Kidney epithelial cell (primary cell): ENCODE results near the gene SNX5. TPM values are rescaled to one million over a fixed set of nuclear protein-coding genes. Genes with fewer than 3 reads are reported as not detected.

Experiments
- DNase-seq: peaks from one replicate; pipeline ENCODE4 v3.0.0-alpha.2; 2010; ENCODE audit warnings: low read depth
- H3K27me3 ChIP-seq: 2 replicates; pipeline ENCODE4 v1.6.0; 2011; ENCODE audit warnings: low read length; ENCODE audit not compliant: control insufficient read depth, insufficient read depth
- H3K36me3 ChIP-seq: 2 replicates; pipeline ENCODE4 v1.5.1; 2011; ENCODE audit warnings: low read length; ENCODE audit not compliant: control insufficient read depth, insufficient read depth
- H3K4me3 ChIP-seq: 2 replicates; pipeline ENCODE4 v1.5.1; 2011; ENCODE audit warnings: low read depth, mild to moderate bottlenecking, control low read depth, low read length
- total RNA-seq: library from RNA; depleted of rRNA; stranded (reverse); fragments of >200 nt; gene quantifications from 2 replicates; pipeline ENCODE4 v1.2.3, GENCODE V29; 2015
- TF ChIP-seq, protein P1 (sequence below): IDR thresholded peaks from 2 replicates; pipeline ENCODE4 v1.5.1; 2011; ENCODE audit warnings: mild to moderate bottlenecking, moderate library complexity, low read length, control low read depth, inconsistent platforms; ENCODE audit not compliant: insufficient read depth, poor library complexity, severe bottlenecking

SNX5 gene
- total RNA-seq, 1 donor from 2014 or later: 80.8 TPM

DNA sequence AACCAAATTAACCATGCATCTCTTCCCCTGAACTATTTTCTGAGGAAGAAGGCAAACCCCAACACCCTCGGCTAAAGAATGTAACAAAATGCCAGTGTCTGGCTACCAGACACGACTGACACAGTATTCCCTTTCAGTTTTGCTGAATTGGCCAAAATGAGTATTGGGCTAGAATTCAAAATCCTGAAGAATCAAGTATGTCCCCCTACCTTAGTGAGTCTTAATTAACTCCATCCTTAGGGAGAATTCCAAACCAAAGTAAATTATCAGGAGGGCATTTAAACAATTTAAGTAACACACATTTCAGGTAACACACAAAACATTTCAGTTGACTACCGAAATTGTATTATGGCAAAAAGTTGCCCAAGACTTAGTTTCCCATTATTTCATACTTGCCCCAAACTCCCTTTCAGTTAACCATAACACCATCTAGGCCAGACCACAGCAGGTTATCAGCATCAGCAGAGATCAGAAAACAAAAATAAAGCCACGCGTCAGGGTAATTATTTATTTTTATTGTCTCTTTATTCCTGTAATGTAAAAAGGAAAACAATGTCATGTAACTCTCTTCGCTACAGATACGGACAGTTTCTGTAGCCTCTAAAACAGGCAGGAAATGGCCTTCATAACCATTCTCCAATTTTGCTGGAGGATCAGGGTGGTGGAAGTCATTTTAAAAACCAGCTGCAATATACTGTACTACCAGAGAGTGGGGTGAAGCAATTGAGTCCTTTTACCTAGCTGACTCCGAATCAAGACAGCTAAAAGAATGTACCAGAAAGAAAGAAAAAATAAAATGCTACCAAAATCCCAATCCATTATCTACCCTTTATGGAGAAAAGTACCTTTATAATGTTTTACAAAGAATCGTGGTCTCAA, 1.9 kb downstream of the SNX5 start:
- H3K27me3 ChIP-seq: no peaks in the 10 kb centered on the region
- H3K36me3 ChIP-seq: no peaks in the 10 kb centered on the region
- H3K4me3 ChIP-seq: peak overlapping the region; percentile 61
- no peak for DNase-seq
- TF ChIP-seq, protein P1, sequence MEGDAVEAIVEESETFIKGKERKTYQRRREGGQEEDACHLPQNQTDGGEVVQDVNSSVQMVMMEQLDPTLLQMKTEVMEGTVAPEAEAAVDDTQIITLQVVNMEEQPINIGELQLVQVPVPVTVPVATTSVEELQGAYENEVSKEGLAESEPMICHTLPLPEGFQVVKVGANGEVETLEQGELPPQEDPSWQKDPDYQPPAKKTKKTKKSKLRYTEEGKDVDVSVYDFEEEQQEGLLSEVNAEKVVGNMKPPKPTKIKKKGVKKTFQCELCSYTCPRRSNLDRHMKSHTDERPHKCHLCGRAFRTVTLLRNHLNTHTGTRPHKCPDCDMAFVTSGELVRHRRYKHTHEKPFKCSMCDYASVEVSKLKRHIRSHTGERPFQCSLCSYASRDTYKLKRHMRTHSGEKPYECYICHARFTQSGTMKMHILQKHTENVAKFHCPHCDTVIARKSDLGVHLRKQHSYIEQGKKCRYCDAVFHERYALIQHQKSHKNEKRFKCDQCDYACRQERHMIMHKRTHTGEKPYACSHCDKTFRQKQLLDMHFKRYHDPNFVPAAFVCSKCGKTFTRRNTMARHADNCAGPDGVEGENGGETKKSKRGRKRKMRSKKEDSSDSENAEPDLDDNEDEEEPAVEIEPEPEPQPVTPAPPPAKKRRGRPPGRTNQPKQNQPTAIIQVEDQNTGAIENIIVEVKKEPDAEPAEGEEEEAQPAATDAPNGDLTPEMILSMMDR: peak; percentile 14

DNA sequence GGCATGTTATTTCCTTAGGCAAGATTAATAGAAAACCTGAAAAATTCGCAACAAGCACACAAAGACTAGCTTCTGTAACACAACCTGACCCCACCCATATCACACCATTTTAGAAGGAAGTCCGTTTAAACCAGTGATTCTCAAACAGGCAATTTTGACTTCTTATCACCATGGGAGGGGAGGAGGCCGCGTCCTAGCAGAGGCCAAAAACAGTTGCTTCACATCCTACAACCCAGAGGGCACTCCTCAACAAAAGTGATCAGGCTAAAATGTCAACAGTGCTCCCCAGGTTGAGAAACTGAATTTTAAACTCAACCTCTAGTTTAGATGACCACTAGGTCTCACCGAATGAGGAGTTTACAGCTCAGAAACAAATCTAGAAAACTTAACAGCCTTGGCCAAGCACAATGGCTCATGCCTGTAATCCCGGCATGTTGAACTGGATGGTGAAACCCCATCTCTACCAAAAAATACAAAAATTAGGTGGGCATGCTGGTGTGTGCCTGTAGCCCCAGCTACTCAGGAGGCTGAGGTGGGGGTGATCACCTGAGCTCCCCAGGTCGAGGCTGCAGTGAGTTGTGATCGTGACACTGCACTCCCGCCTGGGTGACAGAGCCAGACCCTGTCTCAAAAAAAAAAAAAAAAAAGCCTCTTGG, 3.4 kb downstream of the SNX5 start:
- TF ChIP-seq, protein P1: no peak
- Histone ChIP-seq H3K4me3 (peak overlapping the region; percentile 23), H3K27me3 (no peaks in the 10 kb centered on the region), H3K36me3 (no peaks in the 10 kb centered on the region)
- DNase-seq: no peak

DNA sequence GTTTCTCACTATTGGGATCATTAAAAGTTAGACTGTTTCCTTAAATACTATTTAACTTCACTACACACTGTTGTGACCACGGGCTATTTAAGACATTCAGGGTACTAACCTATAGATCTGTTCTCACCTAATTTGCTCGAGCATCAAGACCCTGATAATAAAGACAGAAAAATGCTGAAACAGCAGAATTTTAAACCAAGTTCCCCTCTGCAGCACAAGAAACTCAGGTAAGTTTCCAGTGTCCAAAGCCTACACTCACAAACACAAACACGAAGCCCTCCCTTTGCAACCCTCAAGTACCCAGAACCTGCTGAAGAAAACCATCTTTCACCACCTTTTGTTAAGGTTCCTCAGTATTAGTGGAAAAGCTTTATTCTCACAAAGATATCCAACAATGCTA, 4.0 kb downstream of the SNX5 start:
- no peak overlapping the region for H3K4me3 ChIP-seq
- TF ChIP-seq, protein P1: no peak
- H3K36me3 ChIP-seq: no peaks in the 10 kb centered on the region
- no peak for DNase-seq
- no peaks in the 10 kb centered on the region for H3K27me3 ChIP-seq

DNA sequence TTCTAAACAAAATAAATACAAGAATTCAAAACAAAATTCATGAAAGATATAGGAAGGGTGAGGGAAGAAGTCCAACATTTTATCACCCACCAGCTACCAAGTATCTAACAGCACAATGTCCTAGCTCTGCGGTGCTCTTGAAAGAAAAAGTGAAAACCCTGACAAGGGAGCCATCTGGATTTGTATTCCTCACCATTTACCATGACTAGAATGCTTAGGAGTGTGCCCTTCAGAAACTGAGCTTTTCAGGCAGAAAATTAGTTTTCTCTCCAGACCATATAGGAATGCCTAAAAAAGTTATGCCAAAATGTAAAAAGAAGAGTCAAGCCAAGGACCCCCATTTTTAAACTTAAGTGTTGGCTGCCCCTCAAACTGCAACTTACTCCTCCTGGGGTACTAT, 4.5 kb downstream of the SNX5 start:
- H3K27me3 ChIP-seq: no peaks in the 10 kb centered on the region
- TF ChIP-seq, protein P1: no peak
- no peak overlapping the region for H3K4me3 ChIP-seq
- no peak for DNase-seq
- no peaks in the 10 kb centered on the region for H3K36me3 ChIP-seq

DNA sequence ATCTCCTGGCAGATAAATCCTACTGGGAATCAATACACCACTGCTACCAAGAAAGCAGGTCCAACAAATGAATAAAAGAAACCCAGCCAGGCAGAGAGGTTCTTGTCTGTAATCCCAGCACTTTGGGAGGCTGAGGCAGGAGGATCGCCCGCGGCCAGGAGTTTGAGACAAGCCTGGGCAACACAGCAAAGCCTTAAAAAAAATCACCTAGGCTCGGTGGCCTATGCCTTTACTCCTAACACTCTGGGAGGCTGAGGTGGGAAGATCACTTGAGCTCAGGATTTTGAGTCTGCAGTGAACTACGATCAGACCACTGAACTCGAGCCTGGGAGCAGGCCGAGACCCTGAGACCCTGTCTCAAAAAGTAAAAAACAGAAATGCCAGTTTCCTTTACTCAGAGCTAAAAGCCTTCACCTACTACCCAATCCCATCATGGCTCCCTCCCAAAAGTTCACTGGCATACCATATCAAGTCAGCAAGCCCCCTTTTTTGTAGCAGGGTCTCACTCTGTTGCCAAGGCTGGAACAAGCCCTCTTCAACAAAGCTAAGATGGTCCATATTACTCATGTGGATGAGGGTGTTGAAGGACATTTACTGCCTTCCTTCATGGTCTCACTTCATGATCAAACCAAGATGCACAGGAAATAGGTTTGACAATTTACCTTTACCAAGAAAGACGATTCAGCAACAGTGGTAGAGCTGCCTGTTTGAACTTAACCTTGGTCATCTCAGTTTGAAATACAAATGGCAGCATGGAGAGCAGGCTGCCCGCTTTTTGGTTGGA, 5.3 kb downstream of the SNX5 start:
- Histone ChIP-seq H3K36me3 (no peaks in the 10 kb centered on the region), H3K27me3 (no peaks in the 10 kb centered on the region), H3K4me3 (no peak overlapping the region)
- TF ChIP-seq, protein P1: no peak
- DNase-seq: no peak
